WTC11 (cell line): ENCODE measurements around the gene NHERF2. TPM values are rescaled to one million over a fixed set of nuclear protein-coding genes. Genes with fewer than 3 reads are reported as not detected.

Source experiments
- ATAC-seq: fragments of 200-7000 bp; cut with Tn5 transposase; 2 replicates; pipeline ENCODE4 v1.10.0; 2021; ENCODE audit warnings: mild to moderate bottlenecking, moderate library complexity
- CTCF ChIA-PET: fragments of 300-600 bp; sonication (Branson Sonifier 250); formaldehyde crosslinking; loops from one replicate; lab custom pipeline; 2021; ENCODE audit warnings: antibody characterized with exemption; lab: Charles Lee
- POLR2A ChIA-PET: fragments of 350-600 bp; sonication (Branson Sonifier 250); formaldehyde crosslinking; loops from one replicate; lab custom pipeline; 2021; ENCODE audit warnings: antibody characterized with exemption; lab: Charles Lee
- DNase-seq: peaks from one replicate; pipeline ENCODE4 v3.0.0; 2021; ENCODE audit warnings: low spot score
- H3K27ac Mint-ChIP-seq: 2 replicates; pipeline ENCODE4 v1.8.0; 2021; ENCODE audit warnings: mixed read lengths
- H3K27me3 Mint-ChIP-seq: 2 replicates; pipeline ENCODE4 v1.8.0; 2021; ENCODE audit warnings: low read depth, mild to moderate bottlenecking, moderate library complexity, mixed read lengths
- H3K36me3 Mint-ChIP-seq: 2 replicates; pipeline ENCODE4 v1.8.0; 2021; ENCODE audit warnings: mixed read lengths
- H3K4me1 Mint-ChIP-seq: 2 replicates; pipeline ENCODE4 v1.8.0; 2022; ENCODE audit warnings: mixed read lengths
- H3K4me3 Mint-ChIP-seq: 2 replicates; pipeline ENCODE4 v1.8.0; 2021; ENCODE audit warnings: mild to moderate bottlenecking, moderate library complexity, mixed read lengths
- H3K9me3 Mint-ChIP-seq: 2 replicates; pipeline ENCODE4 v1.8.0; 2021; ENCODE audit warnings: mixed read lengths
- ATF6 ChIP-seq: sonication (generic); formaldehyde crosslinking; IDR thresholded peaks from 2 replicates; pipeline ENCODE4 v1.8.1; 2023; ENCODE audit warnings: mild to moderate bottlenecking, missing genetic modification reagents
- CDX4 ChIP-seq: fragments of 250-450 bp; sonication (Bioruptor Pico); IDR thresholded peaks from 2 replicates; pipeline ENCODE4 v1.9.0; 2021; ENCODE audit warnings: moderate library complexity, mild to moderate bottlenecking, inconsistent platforms, borderline replicate concordance
- ETV6 ChIP-seq: sonication (generic); formaldehyde crosslinking; IDR thresholded peaks from 2 replicates; pipeline ENCODE4 v1.8.1; 2022; ENCODE audit warnings: mild to moderate bottlenecking, missing genetic modification reagents
- FOXJ3 ChIP-seq: sonication (generic); formaldehyde crosslinking; IDR thresholded peaks from 2 replicates; pipeline ENCODE4 v1.9.0; 2021; ENCODE audit warnings: missing genetic modification reagents, mild to moderate bottlenecking, borderline replicate concordance
- FOXK1 ChIP-seq: sonication (generic); formaldehyde crosslinking; IDR thresholded peaks from 2 replicates; pipeline ENCODE4 v1.8.0; 2022; ENCODE audit warnings: mild to moderate bottlenecking, moderate library complexity, missing genetic modification reagents
- GRHL2 ChIP-seq: fragments of 250-450 bp; sonication (Bioruptor Pico); IDR thresholded peaks from 2 replicates; pipeline ENCODE4 v1.8.0; 2022; ENCODE audit warnings: mild to moderate bottlenecking, moderate library complexity; ENCODE audit not compliant: insufficient replicate concordance, severe bottlenecking
- NFE2L1 ChIP-seq: sonication (generic); formaldehyde crosslinking; IDR thresholded peaks from 2 replicates; pipeline ENCODE4 v1.8.1; 2023; ENCODE audit warnings: missing genetic modification reagents
- NR1H2 ChIP-seq: sonication (generic); formaldehyde crosslinking; IDR thresholded peaks from 2 replicates; pipeline ENCODE4 v1.9.0; 2021; ENCODE audit warnings: mild to moderate bottlenecking, moderate library complexity, missing genetic modification reagents
- NR3C1 ChIP-seq: sonication (generic); formaldehyde crosslinking; conservative IDR thresholded peaks from 2 replicates; pipeline ENCODE4 v1.8.1; 2023; ENCODE audit warnings: low read depth, mild to moderate bottlenecking, missing genetic modification reagents
- PRDM15 ChIP-seq: sonication (generic); formaldehyde crosslinking; IDR thresholded peaks from 2 replicates; pipeline ENCODE4 v1.8.0; 2022; ENCODE audit warnings: missing genetic modification reagents
- TEAD1 ChIP-seq: sonication (generic); formaldehyde crosslinking; IDR thresholded peaks from 2 replicates; pipeline ENCODE4 v1.8.0; 2022; ENCODE audit warnings: mild to moderate bottlenecking, missing genetic modification reagents
- TEAD4 ChIP-seq: sonication (generic); formaldehyde crosslinking; IDR thresholded peaks from 2 replicates; pipeline ENCODE4 v1.8.0; 2022; ENCODE audit warnings: mild to moderate bottlenecking, missing genetic modification reagents
- TP53 ChIP-seq: sonication (generic); formaldehyde crosslinking; IDR thresholded peaks from 2 replicates; pipeline ENCODE4 v1.8.1; 2023; ENCODE audit warnings: mild to moderate bottlenecking, missing genetic modification reagents
- ZBTB21 ChIP-seq: sonication (generic); formaldehyde crosslinking; IDR thresholded peaks from 2 replicates; pipeline ENCODE4 v1.8.1; 2023; ENCODE audit warnings: mild to moderate bottlenecking, missing genetic modification reagents, borderline replicate concordance
- ZNF121 ChIP-seq: sonication (generic); formaldehyde crosslinking; IDR thresholded peaks from 2 replicates; pipeline ENCODE4 v1.8.0; 2023; ENCODE audit warnings: missing genetic modification reagents
- ZNF219 ChIP-seq: sonication (generic); formaldehyde crosslinking; IDR thresholded peaks from 2 replicates; pipeline ENCODE4 v1.8.0; 2023; ENCODE audit warnings: missing genetic modification reagents, mild to moderate bottlenecking, borderline replicate concordance
- ZSCAN18 ChIP-seq: fragments of 250-450 bp; sonication (Bioruptor Pico); IDR thresholded peaks from 2 replicates; pipeline ENCODE4 v2.1.2; 2022; ENCODE audit warnings: mild to moderate bottlenecking, moderate library complexity
- total RNA-seq: library from RNA; stranded (reverse); gene quantifications from 3 replicates; pipeline ENCODE4 v1.2.3, GENCODE V29; 2021
- TF ChIP-seq, protein P1 (sequence below): sonication (generic); formaldehyde crosslinking; IDR thresholded peaks from 2 replicates; pipeline ENCODE4 v1.8.1; 2022; ENCODE audit warnings: mild to moderate bottlenecking, missing genetic modification reagents, moderate library complexity, borderline replicate concordance
- TF ChIP-seq, protein P2 (sequence below): sonication (generic); formaldehyde crosslinking; IDR thresholded peaks from 2 replicates; pipeline ENCODE4 v1.8.1; 2023; ENCODE audit warnings: mild to moderate bottlenecking, missing genetic modification reagents
- TF ChIP-seq, protein P3 (sequence below): sonication (generic); formaldehyde crosslinking; conservative IDR thresholded peaks from 2 replicates; pipeline ENCODE4 v1.8.1; 2023; ENCODE audit warnings: mild to moderate bottlenecking, low read depth, missing genetic modification reagents, moderate library complexity

The NHERF2 gene
- total RNA-seq, 1 experiment from 2014 or later, result 31.1 TPM

GRCh38 chr16:2079991-2080390, 53.3 kb downstream of the NHERF2 start:
- ChIA-PET POLR2A (no interaction called here), CTCF (interaction anchor here (0.8 kb wide), 2 partner anchors 12 to 23 kb away, joined by 3 read pairs; no protein-coding TSS in a partner anchor)
- no peak overlapping the region for H3K4me3 Mint-ChIP-seq
- no peaks in the 10 kb centered on the region; the same call in 1 of the 2 replicates for H3K36me3 Mint-ChIP-seq
- DNase-seq (no peak), ATAC-seq (no peak)
- no peaks in the 10 kb centered on the region for H3K4me1 Mint-ChIP-seq
- H3K27ac Mint-ChIP-seq, result no peak overlapping the region
- no peak for TF ChIP-seq ZSCAN18 (CRISPR knock-in tag)
- no peak for TF ChIP-seq ZNF121
- TF ChIP-seq ATF6, result no peak
- TF ChIP-seq NR3C1 (CRISPR knock-in tag), result no peak
- no peak for TF ChIP-seq FOXK1 (CRISPR knock-in tag)
- no peak for TF ChIP-seq TP53
- no peak for TF ChIP-seq TEAD1 (CRISPR knock-in tag)
- no peak for TF ChIP-seq ZBTB21 (CRISPR knock-in tag)
- TF ChIP-seq PRDM15, result no peak
- no peak for TF ChIP-seq FOXJ3 (CRISPR knock-in tag)
- TF ChIP-seq, protein P1, sequence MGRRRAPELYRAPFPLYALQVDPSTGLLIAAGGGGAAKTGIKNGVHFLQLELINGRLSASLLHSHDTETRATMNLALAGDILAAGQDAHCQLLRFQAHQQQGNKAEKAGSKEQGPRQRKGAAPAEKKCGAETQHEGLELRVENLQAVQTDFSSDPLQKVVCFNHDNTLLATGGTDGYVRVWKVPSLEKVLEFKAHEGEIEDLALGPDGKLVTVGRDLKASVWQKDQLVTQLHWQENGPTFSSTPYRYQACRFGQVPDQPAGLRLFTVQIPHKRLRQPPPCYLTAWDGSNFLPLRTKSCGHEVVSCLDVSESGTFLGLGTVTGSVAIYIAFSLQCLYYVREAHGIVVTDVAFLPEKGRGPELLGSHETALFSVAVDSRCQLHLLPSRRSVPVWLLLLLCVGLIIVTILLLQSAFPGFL, result no peak
- H3K27me3 Mint-ChIP-seq, result no peaks in the 10 kb centered on the region
- no peaks in the 10 kb centered on the region for H3K9me3 Mint-ChIP-seq

DNA sequence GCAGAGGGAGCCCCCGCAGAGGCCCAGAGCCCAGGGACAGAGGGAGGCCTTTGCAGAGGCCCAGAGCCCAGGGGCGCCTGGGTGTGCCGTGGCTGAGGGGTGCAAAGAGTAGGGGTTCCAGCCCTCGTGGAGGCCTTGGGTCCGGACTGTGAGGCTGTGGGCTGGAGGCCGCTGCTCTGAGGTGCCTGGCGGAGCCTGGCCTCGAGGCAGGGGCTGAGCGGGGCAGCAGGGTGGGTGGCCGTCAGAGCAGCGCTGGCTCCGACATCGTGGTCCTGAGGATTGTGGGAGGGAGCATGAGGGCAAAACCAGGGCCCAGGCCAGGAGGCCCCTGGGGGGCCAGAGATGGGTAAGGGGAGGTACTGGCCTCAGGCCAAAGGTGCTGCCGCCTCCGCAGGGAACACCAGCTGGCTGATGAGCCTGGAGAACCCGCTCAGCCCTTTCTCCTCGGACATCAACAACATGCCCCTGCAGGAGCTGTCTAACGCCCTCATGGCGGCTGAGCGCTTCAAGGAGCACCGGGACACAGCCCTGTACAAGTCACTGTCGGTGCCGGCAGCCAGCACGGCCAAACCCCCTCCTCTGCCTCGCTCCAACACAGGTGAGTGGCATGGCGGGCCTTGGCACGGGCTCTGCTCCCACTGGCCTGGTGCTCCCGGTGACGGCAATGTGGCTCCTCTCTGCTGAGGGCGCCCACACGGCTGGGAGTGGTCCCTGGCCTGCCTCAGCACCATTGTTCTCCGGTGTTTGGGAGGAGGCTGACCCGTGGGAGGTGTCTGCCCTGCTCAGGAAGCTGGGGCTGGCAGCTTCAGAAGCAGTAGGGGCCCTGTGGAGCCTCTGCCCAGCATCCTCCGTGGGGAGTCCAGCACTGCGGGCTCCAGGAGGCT, 54.7 kb downstream of the NHERF2 start:
- CTCF ChIA-PET, result interaction anchor here (1.1 to 1.8 kb wide), 2 partner anchors 59 to 77 kb away, joined by 3 to 7 read pairs; no protein-coding TSS in a partner anchor
- H3K27me3 Mint-ChIP-seq, result no peaks in the 10 kb centered on the region
- no peak overlapping the region for H3K27ac Mint-ChIP-seq
- no peaks in the 10 kb centered on the region for H3K4me1 Mint-ChIP-seq
- no peak for ATAC-seq
- no peaks in the 10 kb centered on the region; the same call in 1 of the 2 replicates for H3K36me3 Mint-ChIP-seq
- H3K4me3 Mint-ChIP-seq, result no peak overlapping the region
- POLR2A ChIA-PET, result no interaction called here
- no peaks in the 10 kb centered on the region for H3K9me3 Mint-ChIP-seq
- no peak for DNase-seq
- no peak for TF ChIP-seq TEAD4 (CRISPR knock-in tag)
- TF ChIP-seq NR1H2 (CRISPR knock-in tag), result no peak
- TF ChIP-seq NFE2L1 (CRISPR knock-in tag), result no peak
- TF ChIP-seq CDX4 (CRISPR knock-in tag), result no peak
- TF ChIP-seq GRHL2 (CRISPR knock-in tag), result no peak
- no peak for TF ChIP-seq ETV6 (CRISPR knock-in tag)
- TF ChIP-seq, protein P2, sequence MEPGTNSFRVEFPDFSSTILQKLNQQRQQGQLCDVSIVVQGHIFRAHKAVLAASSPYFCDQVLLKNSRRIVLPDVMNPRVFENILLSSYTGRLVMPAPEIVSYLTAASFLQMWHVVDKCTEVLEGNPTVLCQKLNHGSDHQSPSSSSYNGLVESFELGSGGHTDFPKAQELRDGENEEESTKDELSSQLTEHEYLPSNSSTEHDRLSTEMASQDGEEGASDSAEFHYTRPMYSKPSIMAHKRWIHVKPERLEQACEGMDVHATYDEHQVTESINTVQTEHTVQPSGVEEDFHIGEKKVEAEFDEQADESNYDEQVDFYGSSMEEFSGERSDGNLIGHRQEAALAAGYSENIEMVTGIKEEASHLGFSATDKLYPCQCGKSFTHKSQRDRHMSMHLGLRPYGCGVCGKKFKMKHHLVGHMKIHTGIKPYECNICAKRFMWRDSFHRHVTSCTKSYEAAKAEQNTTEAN (CRISPR knock-in tag), result no peak
- TF ChIP-seq, protein P3, sequence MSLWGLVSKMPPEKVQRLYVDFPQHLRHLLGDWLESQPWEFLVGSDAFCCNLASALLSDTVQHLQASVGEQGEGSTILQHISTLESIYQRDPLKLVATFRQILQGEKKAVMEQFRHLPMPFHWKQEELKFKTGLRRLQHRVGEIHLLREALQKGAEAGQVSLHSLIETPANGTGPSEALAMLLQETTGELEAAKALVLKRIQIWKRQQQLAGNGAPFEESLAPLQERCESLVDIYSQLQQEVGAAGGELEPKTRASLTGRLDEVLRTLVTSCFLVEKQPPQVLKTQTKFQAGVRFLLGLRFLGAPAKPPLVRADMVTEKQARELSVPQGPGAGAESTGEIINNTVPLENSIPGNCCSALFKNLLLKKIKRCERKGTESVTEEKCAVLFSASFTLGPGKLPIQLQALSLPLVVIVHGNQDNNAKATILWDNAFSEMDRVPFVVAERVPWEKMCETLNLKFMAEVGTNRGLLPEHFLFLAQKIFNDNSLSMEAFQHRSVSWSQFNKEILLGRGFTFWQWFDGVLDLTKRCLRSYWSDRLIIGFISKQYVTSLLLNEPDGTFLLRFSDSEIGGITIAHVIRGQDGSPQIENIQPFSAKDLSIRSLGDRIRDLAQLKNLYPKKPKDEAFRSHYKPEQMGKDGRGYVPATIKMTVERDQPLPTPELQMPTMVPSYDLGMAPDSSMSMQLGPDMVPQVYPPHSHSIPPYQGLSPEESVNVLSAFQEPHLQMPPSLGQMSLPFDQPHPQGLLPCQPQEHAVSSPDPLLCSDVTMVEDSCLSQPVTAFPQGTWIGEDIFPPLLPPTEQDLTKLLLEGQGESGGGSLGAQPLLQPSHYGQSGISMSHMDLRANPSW (CRISPR knock-in tag), result no peak
- TF ChIP-seq ZNF219 (CRISPR knock-in tag), result no peak
